HG02852 (cell line): ENCODE results near the gene AHCYL1.
A peak's percentile ranks its signal among the peaks of the same experiment; 100 is the strongest.

Experiments used
- ATAC-seq: cut with Tn5 transposase; IDR thresholded peaks from one replicate; pipeline ENCODE4 v1.9.1; 2021; ENCODE audit warnings: mild to moderate bottlenecking, moderate library complexity; ENCODE audit not compliant: unreplicated experiment

The AHCYL1 gene

GRCh38 chr1:110034451-110035235 lies 50.1 kb downstream of the AHCYL1 start, which contains the start of gene STRIP1:
TSS of gene STRIP1 (plus strand) at chr1:110034624. CDS start at chr1:110034638, 14 bp downstream.
- peak; percentile 90 for ATAC-seq

GRCh38 chr1:110035236-110035752 lies 50.7 kb downstream of the AHCYL1 start:
- no peak for ATAC-seq

GRCh38 chr1:110038271-110038670 lies 53.7 kb downstream of the AHCYL1 start:
- no peak for ATAC-seq

- no peak for ATAC-seq
Observed at GRCh38 chr1:110039641-110040040, 55.1 kb downstream of the AHCYL1 start.

DNA sequence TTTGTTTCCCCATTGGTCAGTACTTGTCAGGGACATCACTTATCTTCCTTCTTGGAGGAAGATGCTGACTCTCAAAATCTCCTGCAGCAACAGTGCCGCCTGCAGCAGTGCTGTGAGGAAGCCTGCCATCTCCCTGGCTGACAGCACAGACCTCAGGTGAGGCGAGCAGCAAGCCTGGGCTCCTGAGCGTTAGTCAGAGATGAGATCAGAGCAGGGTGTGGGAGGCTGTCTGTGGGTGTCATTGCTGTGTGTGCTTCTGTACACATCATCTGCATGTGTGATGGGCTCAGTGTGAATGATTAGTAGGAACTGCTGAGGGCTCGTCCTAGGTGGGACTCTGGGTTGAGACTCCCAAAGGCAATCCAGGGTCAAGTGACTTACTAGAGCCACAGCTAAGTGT lies 56.0 kb downstream of the AHCYL1 start:
- ATAC-seq: no peak

GRCh38 chr1:110043016-110043415 lies 58.5 kb downstream of the AHCYL1 start:
- no peak for ATAC-seq

- no peak for ATAC-seq
Observed at GRCh38 chr1:110047463-110047862, 62.9 kb downstream of the AHCYL1 start.

DNA sequence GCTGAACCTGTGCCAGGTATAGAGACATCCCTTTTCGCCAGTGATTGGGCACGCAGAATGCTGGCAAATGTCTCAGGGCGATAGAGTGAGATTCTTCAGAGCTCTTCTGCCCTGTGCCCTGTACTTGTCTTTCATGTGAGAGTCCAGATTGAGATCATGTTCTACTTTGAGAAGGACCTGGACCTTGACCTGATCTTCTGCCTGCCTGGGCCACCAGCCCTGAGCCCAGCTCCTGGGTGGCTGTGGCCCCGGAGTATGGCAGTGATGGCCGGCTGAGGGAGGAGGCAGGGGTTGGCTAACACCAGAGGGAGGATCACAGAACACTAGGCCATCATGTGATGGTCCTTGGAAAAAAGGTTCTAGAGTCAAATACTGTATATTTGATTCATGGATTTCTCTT lies 63.7 kb downstream of the AHCYL1 start:
- ATAC-seq: no peak

DNA sequence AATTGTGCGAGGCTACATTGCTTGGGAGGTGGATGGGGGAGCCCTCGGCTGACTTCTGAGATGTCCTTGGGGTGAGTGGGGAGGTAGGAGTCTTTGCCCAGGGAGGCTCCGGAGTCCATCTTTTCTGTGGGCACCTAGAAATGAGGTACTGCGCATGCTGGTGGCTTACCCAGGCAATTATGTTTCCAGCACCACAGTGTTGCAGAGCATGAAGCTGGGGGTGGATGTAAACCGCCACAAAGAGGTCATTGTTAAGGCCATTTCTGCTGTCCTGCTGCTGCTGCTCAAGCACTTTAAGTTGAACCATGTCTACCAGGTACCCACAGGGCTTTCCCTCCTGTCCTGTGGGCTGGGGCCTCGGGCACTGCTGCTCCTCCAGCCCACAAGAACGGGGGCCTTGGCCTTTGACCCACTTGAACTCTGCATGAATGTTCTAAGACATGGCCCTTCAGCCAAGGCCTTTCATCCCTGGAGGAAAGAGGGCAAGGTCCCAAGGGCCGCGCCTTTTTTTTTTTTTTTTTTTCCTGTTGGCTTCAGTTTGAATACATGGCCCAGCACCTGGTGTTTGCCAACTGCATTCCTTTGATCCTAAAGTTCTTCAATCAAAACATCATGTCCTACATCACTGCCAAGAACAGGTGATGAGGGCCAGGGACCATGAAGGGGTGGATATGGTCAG lies 64.5 kb downstream of the AHCYL1 start:
- no peak for ATAC-seq

- ATAC-seq: no peak
Observed at GRCh38 chr1:110049801-110050601, 65.4 kb downstream of the AHCYL1 start.

GRCh38 chr1:110050602-110051261 lies 66.2 kb downstream of the AHCYL1 start:
- no peak for ATAC-seq

- no peak for ATAC-seq
Observed at GRCh38 chr1:110051262-110051648, 66.7 kb downstream of the AHCYL1 start.

DNA sequence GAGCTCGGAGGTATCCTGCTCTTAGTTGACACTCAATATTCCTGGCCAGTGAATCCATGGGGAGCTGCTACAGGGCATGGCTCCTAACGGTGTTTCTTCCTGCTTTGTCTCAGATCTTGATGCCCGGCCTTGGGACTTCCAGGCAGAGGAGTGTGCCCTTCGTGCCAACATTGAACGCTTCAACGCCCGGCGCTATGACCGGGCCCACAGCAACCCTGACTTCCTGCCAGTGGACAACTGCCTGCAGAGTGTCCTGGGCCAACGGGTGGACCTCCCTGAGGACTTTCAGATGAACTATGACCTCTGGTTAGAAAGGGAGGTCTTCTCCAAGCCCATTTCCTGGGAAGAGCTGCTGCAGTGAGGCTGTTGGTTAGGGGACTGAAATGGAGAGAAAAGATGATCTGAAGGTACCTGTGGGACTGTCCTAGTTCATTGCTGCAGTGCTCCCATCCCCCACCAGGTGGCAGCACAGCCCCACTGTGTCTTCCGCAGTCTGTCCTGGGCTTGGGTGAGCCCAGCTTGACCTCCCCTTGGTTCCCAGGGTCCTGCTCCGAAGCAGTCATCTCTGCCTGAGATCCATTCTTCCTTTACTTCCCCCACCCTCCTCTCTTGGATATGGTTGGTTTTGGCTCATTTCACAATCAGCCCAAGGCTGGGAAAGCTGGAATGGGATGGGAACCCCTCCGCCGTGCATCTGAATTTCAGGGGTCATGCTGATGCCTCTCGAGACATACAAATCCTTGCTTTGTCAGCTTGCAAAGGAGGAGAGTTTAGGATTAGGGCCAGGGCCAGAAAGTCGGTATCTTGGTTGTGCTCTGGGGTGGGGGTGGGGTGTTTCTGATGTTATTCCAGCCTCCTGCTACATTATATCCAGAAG lies 69.2 kb downstream of the AHCYL1 start:
- no peak for ATAC-seq

DNA sequence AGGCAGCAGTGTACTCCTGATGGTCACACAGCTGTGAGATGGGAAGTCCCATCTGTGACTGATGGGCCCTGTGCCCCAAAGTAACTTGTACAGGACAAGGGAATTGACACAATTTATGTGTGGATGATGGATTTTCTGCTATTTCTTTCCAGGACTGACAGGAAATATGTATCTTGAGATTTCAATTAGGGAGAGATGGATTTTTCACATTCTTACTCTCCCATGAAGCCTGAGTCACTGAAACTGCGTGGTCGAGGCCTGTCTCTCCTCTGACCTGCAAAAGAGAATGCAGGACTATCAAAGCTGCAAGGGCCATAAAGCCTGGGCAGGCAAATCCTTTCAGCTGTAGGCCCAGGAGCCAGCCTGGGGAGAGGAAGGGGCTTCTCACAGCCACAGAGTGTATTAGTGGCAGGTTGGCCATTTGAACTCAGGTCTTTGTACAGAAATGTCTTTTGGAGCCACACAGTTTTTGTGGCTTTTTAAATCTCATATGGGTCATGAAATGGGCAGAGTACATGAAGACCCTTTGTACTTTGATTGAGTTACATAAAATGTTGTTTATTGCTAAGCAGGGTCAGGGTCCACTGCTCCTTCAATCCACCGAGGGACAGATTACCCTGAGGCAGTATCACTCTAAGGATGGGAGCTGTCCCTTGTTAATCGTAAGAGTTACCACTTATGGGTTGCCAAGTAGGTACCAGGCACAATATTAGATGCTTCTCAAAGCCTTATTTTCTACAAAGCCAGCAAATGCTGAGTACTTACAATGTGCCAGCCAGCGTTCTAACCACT lies 71.1 kb downstream of the AHCYL1 start:
- ATAC-seq: no peak

DNA sequence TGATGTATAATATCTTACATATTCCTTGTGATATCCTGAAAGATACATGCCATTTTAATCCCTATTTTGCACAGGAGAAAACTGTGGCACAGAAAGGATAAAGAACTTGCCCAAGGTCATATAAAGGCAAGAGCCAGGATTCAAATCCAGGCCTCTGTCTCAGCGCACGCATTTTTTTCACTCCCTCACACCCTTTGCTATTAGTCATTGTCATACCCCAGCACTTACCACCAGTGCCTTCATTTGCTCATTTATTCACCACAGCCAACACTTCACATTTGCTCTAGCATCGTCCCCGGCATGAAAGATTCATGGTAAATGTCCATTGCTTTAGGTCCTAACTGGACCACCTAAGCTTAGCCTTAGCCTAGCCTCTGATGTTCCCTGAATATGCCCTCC lies 71.7 kb downstream of the AHCYL1 start:
- ATAC-seq: no peak

GRCh38 chr1:110056776-110057175 lies 72.2 kb downstream of the AHCYL1 start:
- ATAC-seq: no peak

- ATAC-seq: no peak
Observed at GRCh38 chr1:110057963-110058518, 73.5 kb downstream of the AHCYL1 start.

- ATAC-seq: no peak
Observed at GRCh38 chr1:110058591-110058990, 74.0 kb downstream of the AHCYL1 start.
